DND-41 (cell line): ENCODE results near the gene ADCY7.

Experiments used
- ATAC-seq: fragments of 200-7000 bp; cut with Tn5 transposase; 3 replicates; pipeline ENCODE4 v1.9.1; 2021; ENCODE audit warnings: low read depth; ENCODE audit not compliant: insufficient read depth
- DNase-seq: peaks from one replicate; pipeline ENCODE4 v3.0.0-alpha.2; 2020
- H2AFZ ChIP-seq: 2 replicates; pipeline ENCODE4 v1.6.0; 2012; ENCODE audit warnings: low read depth, low read length
- H3K27ac ChIP-seq: 2 replicates; pipeline ENCODE4 v1.5.1; 2012; ENCODE audit warnings: low read length, inconsistent platforms
- H3K27me3 ChIP-seq: fragments of 200-600 bp; sonication (generic); 2 replicates; pipeline ENCODE4 v1.6.0; 2012; ENCODE audit warnings: low read length, mild to moderate bottlenecking, inconsistent platforms; ENCODE audit not compliant: insufficient read depth, poor library complexity
- H3K36me3 ChIP-seq: 2 replicates; pipeline ENCODE4 v1.5.1; 2012; ENCODE audit warnings: low read length, inconsistent platforms; ENCODE audit not compliant: insufficient read depth
- H3K4me1 ChIP-seq: 2 replicates; pipeline ENCODE4 v1.5.1; 2012; ENCODE audit warnings: mild to moderate bottlenecking, low read length; ENCODE audit not compliant: insufficient read depth
- H3K4me2 ChIP-seq: 2 replicates; pipeline ENCODE4 v1.6.0; 2012; ENCODE audit warnings: mild to moderate bottlenecking, moderate library complexity, low read length, inconsistent platforms; ENCODE audit not compliant: insufficient read depth
- H3K4me3 ChIP-seq, 2 experiments: fragments of 200-600 bp in 1 of 2; shearing (Covaris generic) in 1 of 2; 2 replicates each; pipeline ENCODE4 v1.5.1; 2012 to 2016; ENCODE audit warnings: inconsistent platforms in 2 of 2, low read length in 2 of 2, mild to moderate bottlenecking in 2 of 2, low read depth in 1 of 2, moderate library complexity in 1 of 2
- H3K79me2 ChIP-seq: 2 replicates; pipeline ENCODE4 v1.6.0; 2012; ENCODE audit warnings: low read length, inconsistent platforms; ENCODE audit not compliant: insufficient read depth
- H3K9ac ChIP-seq: 2 replicates; pipeline ENCODE4 v1.6.0; 2012; ENCODE audit warnings: low read depth, mild to moderate bottlenecking, inconsistent platforms, low read length, moderate library complexity
- H3K9me3 ChIP-seq: 2 replicates; pipeline ENCODE4 v1.5.1; 2012; ENCODE audit warnings: low read length, moderate library complexity, mild to moderate bottlenecking, inconsistent platforms; ENCODE audit not compliant: insufficient read depth, severe bottlenecking
- H4K20me1 ChIP-seq: 2 replicates; pipeline ENCODE4 v1.6.0; 2012; ENCODE audit warnings: low read length; ENCODE audit not compliant: insufficient read depth
- EZH2 ChIP-seq: IDR thresholded peaks from 3 replicates; pipeline ENCODE4 v1.6.1; 2012; ENCODE audit warnings: borderline replicate concordance, low read depth, mild to moderate bottlenecking, moderate library complexity, low read length, inconsistent platforms; ENCODE audit not compliant: severe bottlenecking
- TF ChIP-seq, protein P1 (sequence below): IDR thresholded peaks from 2 replicates; pipeline ENCODE4 v1.5.1; 2012; ENCODE audit warnings: borderline replicate concordance, low read length, moderate library complexity, mild to moderate bottlenecking; ENCODE audit not compliant: poor library complexity, severe bottlenecking; ENCODE audit errors: extremely low read depth

Gene ADCY7

DNA sequence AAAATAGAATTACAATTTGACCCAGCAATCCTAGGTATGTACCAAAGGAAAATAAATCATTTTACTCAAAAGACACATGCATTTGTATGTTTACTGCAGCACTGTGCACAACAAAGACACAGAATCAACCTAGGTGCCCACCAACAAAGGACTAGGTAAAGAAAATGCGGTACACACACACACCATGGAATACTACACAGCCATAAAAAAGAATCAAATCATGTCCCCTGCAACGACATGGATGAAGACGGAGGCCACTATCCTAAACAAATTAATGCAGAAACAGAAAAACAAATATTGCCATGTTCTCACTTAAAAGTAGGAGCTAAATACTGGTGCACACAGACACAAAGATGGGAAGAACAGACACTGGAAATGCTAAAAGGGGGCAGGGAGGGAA, 66.2 kb downstream of the ADCY7 start:
- H3K36me3 ChIP-seq: peaks cover 86% of the 10 kb centered on the region

DNA sequence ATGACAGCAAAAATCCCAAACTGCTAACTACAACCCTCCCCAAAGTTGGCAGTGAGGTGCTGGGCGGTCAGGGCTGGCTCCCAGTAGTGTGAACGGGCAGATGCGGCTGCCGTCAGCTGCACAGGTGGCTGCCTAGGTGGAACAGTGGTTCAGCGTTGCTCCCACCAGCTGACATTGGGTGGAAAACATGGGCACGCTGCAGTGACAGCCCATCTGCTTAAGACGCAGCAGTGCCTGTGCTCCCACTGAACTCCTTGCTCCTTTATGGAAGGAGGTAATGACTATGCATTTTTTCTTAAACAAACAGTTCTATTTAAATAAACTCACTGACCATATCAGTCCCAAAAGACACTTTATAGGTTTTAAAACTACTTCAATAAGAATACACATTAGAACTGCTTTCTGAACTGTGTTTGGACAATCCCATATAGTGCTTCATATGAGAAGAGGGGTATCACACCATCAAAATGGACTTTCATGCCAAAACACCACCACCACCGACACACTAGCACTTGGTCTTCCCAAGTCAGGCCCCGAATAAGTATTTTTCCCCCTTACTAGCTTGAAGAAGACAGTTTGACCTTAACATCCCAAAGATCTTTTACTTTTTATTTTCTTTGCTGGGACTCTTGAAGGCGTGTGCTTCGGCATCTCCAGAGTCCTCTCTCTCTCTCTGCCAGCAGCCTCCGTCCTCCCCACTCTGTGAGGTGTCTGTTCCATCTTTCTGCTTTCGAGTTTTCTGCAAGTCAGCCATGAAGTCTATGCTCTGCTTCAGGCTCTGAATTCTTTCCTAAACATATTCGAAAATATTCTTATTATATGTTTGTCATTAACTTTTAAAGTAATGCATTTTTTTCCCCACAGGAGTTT, 68.0 kb downstream of the ADCY7 start:
- ATAC-seq: no peak
- Histone ChIP-seq H3K27ac (no peak overlapping the region), H3K36me3 (peaks cover 86% of the 10 kb centered on the region), H4K20me1 (peaks cover 20% of the 10 kb centered on the region; the same call in 1 of the 2 replicates), H3K4me1 (no peaks in the 10 kb centered on the region), H3K79me2 (peaks cover 12% of the 10 kb centered on the region; the same call in 1 of the 2 replicates), H2AFZ (no peak overlapping the region), H3K4me3 (no peak overlapping the region), H3K9me3 (no peaks in the 10 kb centered on the region), H3K27me3 (no peaks in the 10 kb centered on the region), H3K4me2 (no peak overlapping the region), H3K9ac (no peak overlapping the region)
- no peak for DNase-seq
- TF ChIP-seq, protein P1, sequence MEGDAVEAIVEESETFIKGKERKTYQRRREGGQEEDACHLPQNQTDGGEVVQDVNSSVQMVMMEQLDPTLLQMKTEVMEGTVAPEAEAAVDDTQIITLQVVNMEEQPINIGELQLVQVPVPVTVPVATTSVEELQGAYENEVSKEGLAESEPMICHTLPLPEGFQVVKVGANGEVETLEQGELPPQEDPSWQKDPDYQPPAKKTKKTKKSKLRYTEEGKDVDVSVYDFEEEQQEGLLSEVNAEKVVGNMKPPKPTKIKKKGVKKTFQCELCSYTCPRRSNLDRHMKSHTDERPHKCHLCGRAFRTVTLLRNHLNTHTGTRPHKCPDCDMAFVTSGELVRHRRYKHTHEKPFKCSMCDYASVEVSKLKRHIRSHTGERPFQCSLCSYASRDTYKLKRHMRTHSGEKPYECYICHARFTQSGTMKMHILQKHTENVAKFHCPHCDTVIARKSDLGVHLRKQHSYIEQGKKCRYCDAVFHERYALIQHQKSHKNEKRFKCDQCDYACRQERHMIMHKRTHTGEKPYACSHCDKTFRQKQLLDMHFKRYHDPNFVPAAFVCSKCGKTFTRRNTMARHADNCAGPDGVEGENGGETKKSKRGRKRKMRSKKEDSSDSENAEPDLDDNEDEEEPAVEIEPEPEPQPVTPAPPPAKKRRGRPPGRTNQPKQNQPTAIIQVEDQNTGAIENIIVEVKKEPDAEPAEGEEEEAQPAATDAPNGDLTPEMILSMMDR: no peak
- TF ChIP-seq EZH2: no peak

More for the DNA sequence above, 66.2 kb downstream of the ADCY7 start:
- ATAC-seq: no peak
- no peak overlapping the region for H3K4me3 ChIP-seq
- no peaks in the 10 kb centered on the region for H3K27me3 ChIP-seq
- H3K4me2 ChIP-seq: no peak overlapping the region
- no peak for TF ChIP-seq EZH2
- TF ChIP-seq, protein P1: no peak
- H4K20me1 ChIP-seq: peaks cover 17% of the 10 kb centered on the region; the same call in 1 of the 2 replicates
- DNase-seq: no peak
- no peak overlapping the region for H3K27ac ChIP-seq
- H3K9ac ChIP-seq: no peak overlapping the region
- H3K4me1 ChIP-seq: no peaks in the 10 kb centered on the region
- peaks cover 12% of the 10 kb centered on the region; the same call in 1 of the 2 replicates for H3K79me2 ChIP-seq
- H3K9me3 ChIP-seq: no peaks in the 10 kb centered on the region
- H2AFZ ChIP-seq: no peak overlapping the region

- Histone ChIP-seq H3K79me2 (peaks cover 12% of the 10 kb centered on the region; the same call in 1 of the 2 replicates), H3K27ac (no peak overlapping the region), H3K4me3 (no peak overlapping the region), H3K4me1 (no peaks in the 10 kb centered on the region), H3K36me3 (peaks cover 84% of the 10 kb centered on the region), H3K4me2 (no peak overlapping the region), H3K9me3 (no peaks in the 10 kb centered on the region), H4K20me1 (peaks cover 14% of the 10 kb centered on the region; the same call in 1 of the 2 replicates), H3K27me3 (no peaks in the 10 kb centered on the region), H3K9ac (no peak overlapping the region), H2AFZ (no peak overlapping the region)
- no peak for TF ChIP-seq EZH2
- TF ChIP-seq, protein P1: no peak
- ATAC-seq (no peak), DNase-seq (no peak)
These were observed 69.0 kb downstream of the ADCY7 start for GRCh38 chr16:50335196-50335958.
